Heart left ventricle (tissue), 13 donors: ENCODE data around the gene DNAH3.

Experiments used
- POLR2A ChIP-seq, 2 donors: fragments of 450-650 bp; IDR thresholded peaks; one replicate each; pipeline ENCODE4 v1.6.1; 2017; ENCODE audit warnings: antibody characterized with exemption in 2 of 2, mild to moderate bottlenecking in 2 of 2, moderate library complexity in 2 of 2
- TF ChIP-seq, protein P1 (sequence below), 12 donors: fragments of 200-600 bp; sonication (generic) in 4 of 12; IDR thresholded peaks; one replicate each; pipeline versions ENCODE4 v1.5.0 to v1.8.0; 2018 to 2022; ENCODE audit warnings: antibody characterized with exemption in 12 of 12, mild to moderate bottlenecking in 5 of 12
- donor health status: ischemic (EF 13 %, LVEDD 7.1; RV severe dilation, severe dysfunction).
- donor health status: DM: no; HTN: yes; CAD: no.
- donor health status: DM: no; HTN: no; CAD: no.
- donor health status: ischemic (EF 25% LVEDD 6.9; RV normal size, moderate dysfunction).
- donor health status: ischemic (EF 25% LVEDD 5.7; RV mildly dilated, moderate dysfunction).
- donor health status: ischemic (EF 35%, LVEDD 5.7; RV mildly dilated, moderate dysfunction).
- donor health status: nonischemic (EF 11% LVEDD 7.7; RV severe dilation, severe dysfunction).
- donor health status: DM: yes; HTN: yes; CAD: no.
- donor health status: PGD.
- donor health status: ischemic (EF 29% LVEDD 5.4; RV normal size, mild dysfunction).
- donor health status: nonischemic (EF 23%, LVEDD 6.1; RV moderate dilation, normal function).

- TF ChIP-seq, protein P1, sequence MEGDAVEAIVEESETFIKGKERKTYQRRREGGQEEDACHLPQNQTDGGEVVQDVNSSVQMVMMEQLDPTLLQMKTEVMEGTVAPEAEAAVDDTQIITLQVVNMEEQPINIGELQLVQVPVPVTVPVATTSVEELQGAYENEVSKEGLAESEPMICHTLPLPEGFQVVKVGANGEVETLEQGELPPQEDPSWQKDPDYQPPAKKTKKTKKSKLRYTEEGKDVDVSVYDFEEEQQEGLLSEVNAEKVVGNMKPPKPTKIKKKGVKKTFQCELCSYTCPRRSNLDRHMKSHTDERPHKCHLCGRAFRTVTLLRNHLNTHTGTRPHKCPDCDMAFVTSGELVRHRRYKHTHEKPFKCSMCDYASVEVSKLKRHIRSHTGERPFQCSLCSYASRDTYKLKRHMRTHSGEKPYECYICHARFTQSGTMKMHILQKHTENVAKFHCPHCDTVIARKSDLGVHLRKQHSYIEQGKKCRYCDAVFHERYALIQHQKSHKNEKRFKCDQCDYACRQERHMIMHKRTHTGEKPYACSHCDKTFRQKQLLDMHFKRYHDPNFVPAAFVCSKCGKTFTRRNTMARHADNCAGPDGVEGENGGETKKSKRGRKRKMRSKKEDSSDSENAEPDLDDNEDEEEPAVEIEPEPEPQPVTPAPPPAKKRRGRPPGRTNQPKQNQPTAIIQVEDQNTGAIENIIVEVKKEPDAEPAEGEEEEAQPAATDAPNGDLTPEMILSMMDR (IDR thresholded peaks at IDR 0.05) = no peak
- TF ChIP-seq POLR2A (IDR thresholded peaks at IDR 0.05) = no peak
Measured at GRCh38 chr16:20956319-20956718, 194.3 kb downstream of the DNAH3 start.
